Right atrium auricular region (tissue), 2 donors: Measurements from ENCODE around the gene DBI. TPM values are rescaled to one million over a fixed set of nuclear protein-coding genes. Genes with fewer than 3 reads are reported as not detected.

Experiments used
- DNase-seq: peaks from one replicate; pipeline ENCODE4 v3.0.0-alpha.2; 2019; ENCODE audit warnings: low spot score
- H3K27ac ChIP-seq, 2 donors: fragments of 200-600 bp; sonication (generic); 1 replicate in 1 of 2; 2 replicates in 1 of 2; pipeline ENCODE4 v1.5.1; 2016 to 2019
- H3K27me3 ChIP-seq, 2 donors: fragments of 200-600 bp; sonication (generic); one replicate each; pipeline versions ENCODE4 v1.5.1 to v1.6.0; 2017 to 2019
- H3K36me3 ChIP-seq: fragments of 200-600 bp; sonication (generic); one replicate; pipeline ENCODE4 v1.5.1; 2016
- H3K4me1 ChIP-seq, 2 donors: fragments of 200-600 bp; sonication (generic); one replicate each; pipeline versions ENCODE4 v1.5.1 to v1.6.0; 2017 to 2019
- H3K4me3 ChIP-seq, 2 donors: fragments of 200-600 bp; sonication (generic); 1 replicate in 1 of 2; 2 replicates in 1 of 2; pipeline ENCODE4 v1.5.1; 2017 to 2019; ENCODE audit warnings: mild to moderate bottlenecking in 1 of 2, moderate library complexity in 1 of 2
- H3K9me3 ChIP-seq, 2 donors: fragments of 200-600 bp; sonication (generic); one replicate each; pipeline ENCODE4 v1.5.1; 2019
- CTCF ChIP-seq, 2 donors: fragments of 200-600 bp; sonication (generic); IDR thresholded peaks; one replicate each; pipeline ENCODE4 v1.5.1; 2019; ENCODE audit warnings: antibody characterized with exemption in 2 of 2
- total RNA-seq, 2 donors: library from RNA; depleted of rRNA; stranded (reverse); fragments of >200 nt; gene quantifications; one replicate each; pipeline ENCODE4 v1.1.0, GENCODE V29; 2016

DBI gene
- total RNA-seq, 2 donors from 2014 or later: 174 to 312 TPM

- peaks cover 19% of the 10 kb centered on the region for H3K36me3 ChIP-seq
- no peak for DNase-seq
Observed at GRCh38 chr2:119377993-119378345, 11.2 kb downstream of the DBI start.

GRCh38 chr2:119378566-119378965, 11.8 kb downstream of the DBI start:
- Histone ChIP-seq H3K27ac (no peak overlapping the region), H3K36me3 (peaks cover 13% of the 10 kb centered on the region), H3K4me1 (no peaks in the 10 kb centered on the region), H3K4me3 (no peak overlapping the region), H3K9me3 (peaks cover 0 to 9% of the 10 kb centered on the region in 2 donors), H3K27me3 (no peaks in the 10 kb centered on the region)
- no peak for TF ChIP-seq CTCF (IDR thresholded peaks at IDR 0.05)
- DNase-seq: no peak

More at GRCh38 chr2:119377993-119378345, 11.2 kb downstream of the DBI start:
- Histone ChIP-seq H3K27ac (no peak overlapping the region), H3K27me3 (no peaks in the 10 kb centered on the region), H3K9me3 (peaks cover 0 to 14% of the 10 kb centered on the region in 2 donors), H3K4me3 (no peak overlapping the region), H3K4me1 (no peaks in the 10 kb centered on the region)
- TF ChIP-seq CTCF (IDR thresholded peaks at IDR 0.05): no peak

GRCh38 chr2:119383410-119384140, 16.8 kb downstream of the DBI start:
- H3K4me3 ChIP-seq: no peak overlapping the region
- H3K27ac ChIP-seq: no peak overlapping the region
- DNase-seq: no peak
- H3K36me3 ChIP-seq: no peaks in the 10 kb centered on the region
- no peaks in the 10 kb centered on the region for H3K9me3 ChIP-seq
- TF ChIP-seq CTCF (IDR thresholded peaks at IDR 0.05): no peak
- peaks cover 0 to 13% of the 10 kb centered on the region in 2 donors for H3K4me1 ChIP-seq
- H3K27me3 ChIP-seq: no peaks in the 10 kb centered on the region

- TF ChIP-seq CTCF (IDR thresholded peaks at IDR 0.05): no peak
- peaks cover 0 to 24% of the 10 kb centered on the region in 2 donors for H3K4me1 ChIP-seq
- no peaks in the 10 kb centered on the region for H3K9me3 ChIP-seq
- H3K27me3 ChIP-seq: no peaks in the 10 kb centered on the region
- no peaks in the 10 kb centered on the region for H3K36me3 ChIP-seq
- no peak overlapping the region for H3K27ac ChIP-seq
- no peak for DNase-seq
- H3K4me3 ChIP-seq: no peak overlapping the region
Observed at GRCh38 chr2:119384971-119385370, 18.2 kb downstream of the DBI start.

GRCh38 chr2:119385466-119385865, 18.7 kb downstream of the DBI start:
- peaks cover 0 to 27% of the 10 kb centered on the region in 2 donors for H3K4me1 ChIP-seq
- H3K27me3 ChIP-seq: no peaks in the 10 kb centered on the region
- DNase-seq: no peak
- H3K4me3 ChIP-seq: no peak overlapping the region
- no peaks in the 10 kb centered on the region for H3K36me3 ChIP-seq
- H3K27ac ChIP-seq: no peak overlapping the region
- no peaks in the 10 kb centered on the region for H3K9me3 ChIP-seq
- TF ChIP-seq CTCF (IDR thresholded peaks at IDR 0.05): no peak
